Sigmoid colon (tissue), 4 donors: ENCODE data around the gene TMEM132D.

Source experiments
- CTCF ChIP-seq, 4 experiments: fragments of 450-650 bp in 3 of 4; fragments of 200-600 bp in 1 of 4; IDR thresholded peaks; one replicate each; pipeline ENCODE4 v1.5.1; 2016 to 2019; ENCODE audit warnings: antibody characterized with exemption in 4 of 4, mild to moderate bottlenecking in 3 of 4, moderate library complexity in 2 of 4
- POLR2A ChIP-seq, 2 donors: fragments of 450-650 bp; IDR thresholded peaks; one replicate each; pipeline ENCODE4 v1.6.1; 2016; ENCODE audit warnings: antibody characterized with exemption in 2 of 2, mild to moderate bottlenecking in 2 of 2, moderate library complexity in 2 of 2
- POLR2AphosphoS5 ChIP-seq, 4 donors: sonication (generic); formaldehyde crosslinking; IDR thresholded peaks; one replicate each; pipeline ENCODE4 v1.6.1; 2017; ENCODE audit warnings: antibody characterized with exemption in 4 of 4

GRCh38 chr12:129109174-129110001 lies 794.4 kb downstream of the TMEM132D start:
- no peak for TF ChIP-seq POLR2AphosphoS5 (IDR thresholded peaks at IDR 0.05)
- TF ChIP-seq CTCF (IDR thresholded peaks at IDR 0.05): no peak
- TF ChIP-seq POLR2A (IDR thresholded peaks at IDR 0.05): no peak
